ENCODE data around the gene OR10AD1.

Gene OR10AD1

GRCh38 chr12:48189331-48190125, 13.6 kb downstream of the OR10AD1 start:
- DNase-seq, result peak; percentile 75

- no peak for DNase-seq
Measured at GRCh38 chr12:48187916-48188695, 15.0 kb downstream of the OR10AD1 start.

- no peak for DNase-seq
Measured at GRCh38 chr12:48185181-48185919, 17.7 kb downstream of the OR10AD1 start.

GRCh38 chr12:48184549-48184922, 18.6 kb downstream of the OR10AD1 start:
- DNase-seq, result no peak

- no peak for DNase-seq
Measured at GRCh38 chr12:48183876-48184548, 19.1 kb downstream of the OR10AD1 start.

- peak; percentile 58 for DNase-seq
Measured at GRCh38 chr12:48183091-48183875, 19.8 kb downstream of the OR10AD1 start, which contains the start of gene CCDC184. Gene CCDC184, plus strand, starts transcription at chr12:48183644. Its CDS starts 479 bp downstream, at chr12:48184123.

- DNase-seq, result no peak
Measured at GRCh38 chr12:48182631-48183030, 20.5 kb downstream of the OR10AD1 start.

- DNase-seq, result no peak
Measured at GRCh38 chr12:48180857-48181495, 22.1 kb downstream of the OR10AD1 start.

- no peak for DNase-seq
Measured at GRCh38 chr12:48180424-48180823, 22.7 kb downstream of the OR10AD1 start.

- no peak for DNase-seq
Measured at GRCh38 chr12:48179466-48179865, 23.6 kb downstream of the OR10AD1 start.

GRCh38 chr12:48177982-48178381, 25.1 kb downstream of the OR10AD1 start:
- DNase-seq, result no peak

GRCh38 chr12:48176417-48176751, 26.7 kb downstream of the OR10AD1 start:
- DNase-seq, result no peak

- DNase-seq, result no peak
Measured at GRCh38 chr12:48175613-48176416, 27.3 kb downstream of the OR10AD1 start.

GRCh38 chr12:48169011-48169410, 34.1 kb downstream of the OR10AD1 start:
- no peak for DNase-seq

- peak; percentile 63 for DNase-seq
Measured at GRCh38 chr12:48165089-48165981, 37.8 kb downstream of the OR10AD1 start.

GRCh38 chr12:48164451-48164850, 38.6 kb downstream of the OR10AD1 start:
- no peak for DNase-seq

GRCh38 chr12:48163150-48163747, 39.8 kb downstream of the OR10AD1 start:
- no peak for DNase-seq

GRCh38 chr12:48160807-48161206, 42.3 kb downstream of the OR10AD1 start:
- DNase-seq, result peak; percentile 81

- DNase-seq, result no peak
Measured at GRCh38 chr12:48160046-48160445, 43.0 kb downstream of the OR10AD1 start.
